Activated naive CD8-positive, alpha-beta T cell treated with anti-CD3 and anti-CD28 coated beads, Interleukin-2, amount 10 ng/mL, durations not matched to agents 7 days and 5 days (primary cell): ENCODE results near the gene ACP6. TPM values are rescaled to one million over a fixed set of nuclear protein-coding genes. Genes with fewer than 3 reads are reported as not detected.
"Not testable (repeated sequence)": the region's sequence is repeated elsewhere in the genome, so short reads cannot be mapped to it uniquely, and the experiment has no call there.

ENCODE experiments used
- ATAC-seq: fragments of 150-1000 bp; cut with Tn5 transposase; one replicate; pipeline ENCODE4 v1.10.0; 2021; ENCODE audit warnings: low read depth, moderate library complexity
- POLR2A ChIA-PET: fragments of 350-600 bp; sonication (Branson Sonifier 250); formaldehyde crosslinking; loops from one replicate; lab custom pipeline; 2021; ENCODE audit warnings: antibody characterized with exemption; lab: Charles Lee
- DNase-seq: peaks from one replicate; pipeline ENCODE4 v3.0.0; 2021
- H3K27ac Mint-ChIP-seq: one replicate; pipeline ENCODE4 v1.8.0; 2022; ENCODE audit warnings: mild to moderate bottlenecking, mixed read lengths
- H3K27me3 Mint-ChIP-seq: one replicate; pipeline ENCODE4 v1.8.0; 2022; ENCODE audit warnings: mild to moderate bottlenecking, moderate library complexity, mixed read lengths
- H3K36me3 Mint-ChIP-seq: one replicate; pipeline ENCODE4 v1.8.0; 2021; ENCODE audit warnings: mild to moderate bottlenecking, mixed read lengths
- H3K4me1 Mint-ChIP-seq: one replicate; pipeline ENCODE4 v1.8.0; 2021; ENCODE audit warnings: mixed read lengths
- H3K4me3 Mint-ChIP-seq: one replicate; pipeline ENCODE4 v1.8.0; 2022; ENCODE audit warnings: mild to moderate bottlenecking, moderate library complexity, mixed read lengths
- H3K9me3 Mint-ChIP-seq: one replicate; pipeline ENCODE4 v1.8.0; 2021; ENCODE audit warnings: mixed read lengths
- total RNA-seq, 2 experiments: library from RNA; stranded (reverse); gene quantifications; one replicate each; pipeline ENCODE4 v1.2.3, GENCODE V29; 2021

Gene ACP6
- total RNA-seq, 2 experiments from 2014 or later: 13.6 to 18.2 TPM

DNA sequence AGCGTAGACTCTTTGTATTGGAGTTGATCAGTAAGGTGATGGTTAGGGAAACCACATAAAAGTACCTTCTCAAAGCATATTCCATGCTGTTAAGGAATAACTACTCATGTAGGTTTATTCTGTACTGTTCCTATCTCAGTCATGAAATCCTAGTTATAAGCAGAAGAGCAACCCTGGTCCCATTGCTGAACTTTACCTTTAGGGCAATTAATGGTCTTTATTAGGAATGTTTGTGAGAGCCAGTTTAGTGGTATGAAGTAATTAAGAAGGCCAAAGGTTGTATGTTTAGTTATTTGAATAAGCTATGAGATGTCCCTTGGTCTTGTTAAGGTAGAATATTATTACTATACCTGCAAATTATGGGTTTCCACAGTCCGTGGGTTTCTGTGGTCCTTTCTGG is 44.0 kb downstream of the ACP6 start:
- POLR2A ChIA-PET: no interaction called here
- no peak overlapping the region for H3K4me3 Mint-ChIP-seq

DNA sequence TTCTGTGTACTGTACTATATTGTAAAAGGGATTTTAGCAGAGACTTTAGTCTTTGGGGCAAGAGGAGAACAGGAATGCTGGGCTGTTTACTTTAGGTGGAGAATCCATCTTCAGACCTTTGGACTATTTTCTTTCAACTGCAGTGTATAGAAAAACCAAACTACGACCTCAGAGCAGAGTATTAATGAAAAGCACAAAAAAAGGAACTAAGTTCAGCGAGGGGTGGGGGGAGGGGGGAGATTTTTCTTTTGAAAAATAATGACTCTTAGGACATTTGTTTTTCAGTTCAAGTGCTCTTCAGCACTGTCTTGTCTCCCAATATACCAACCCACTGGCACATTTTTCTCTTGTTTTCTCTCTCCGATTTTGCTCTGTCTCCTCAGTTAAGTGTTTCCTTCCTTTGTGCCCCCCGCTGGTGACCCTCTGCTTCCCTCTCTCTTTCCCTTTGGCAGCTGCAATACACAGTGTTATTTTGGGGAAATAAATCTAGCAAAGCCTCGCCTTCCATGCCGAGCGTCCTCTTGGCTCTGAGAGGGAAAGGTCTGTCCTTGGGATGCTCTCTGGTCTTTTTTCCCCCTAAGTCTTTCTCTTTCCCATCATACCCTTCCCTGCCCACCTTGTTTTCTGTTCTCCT is 44.8 kb downstream of the ACP6 start:
- no peaks in the 10 kb centered on the region for H3K27me3 Mint-ChIP-seq
- ATAC-seq: no peak
- DNase-seq: no peak
- H3K4me1 Mint-ChIP-seq: peaks cover 17% of the 10 kb centered on the region
- H3K9me3 Mint-ChIP-seq: no peaks in the 10 kb centered on the region
- POLR2A ChIA-PET: no interaction called here
- H3K27ac Mint-ChIP-seq: no peak overlapping the region
- no peak overlapping the region for H3K4me3 Mint-ChIP-seq
- H3K36me3 Mint-ChIP-seq: peaks cover 8% of the 10 kb centered on the region

More for the DNA sequence above, 44.0 kb downstream of the ACP6 start:
- no peaks in the 10 kb centered on the region for H3K9me3 Mint-ChIP-seq
- DNase-seq: no peak
- ATAC-seq: no peak
- H3K36me3 Mint-ChIP-seq: peaks cover 8% of the 10 kb centered on the region
- peaks cover 17% of the 10 kb centered on the region for H3K4me1 Mint-ChIP-seq
- H3K27me3 Mint-ChIP-seq: no peaks in the 10 kb centered on the region
- H3K27ac Mint-ChIP-seq: no peak overlapping the region

DNA sequence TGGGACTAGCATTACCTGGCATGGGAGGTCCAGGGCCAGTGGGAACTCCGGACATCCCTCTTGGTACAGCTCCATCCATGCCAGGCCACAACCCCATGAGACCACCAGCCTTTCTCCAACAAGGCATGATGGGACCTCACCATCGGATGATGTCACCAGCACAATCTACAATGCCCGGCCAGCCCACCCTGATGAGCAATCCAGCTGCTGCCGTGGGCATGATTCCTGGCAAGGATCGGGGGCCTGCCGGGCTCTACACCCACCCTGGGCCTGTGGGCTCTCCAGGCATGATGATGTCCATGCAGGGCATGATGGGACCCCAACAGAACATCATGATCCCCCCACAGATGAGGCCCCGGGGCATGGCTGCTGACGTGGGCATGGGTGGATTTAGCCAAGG is 45.8 kb downstream of the ACP6 start:
- Mint-ChIP-seq H3K36me3 (peaks cover 8% of the 10 kb centered on the region), H3K27ac (no peak overlapping the region), H3K4me3 (no peak overlapping the region), H3K27me3 (no peaks in the 10 kb centered on the region), H3K9me3 (no peaks in the 10 kb centered on the region), H3K4me1 (peaks cover 14% of the 10 kb centered on the region)
- ATAC-seq (no peak), DNase-seq (no peak)
- POLR2A ChIA-PET: no interaction called here

DNA sequence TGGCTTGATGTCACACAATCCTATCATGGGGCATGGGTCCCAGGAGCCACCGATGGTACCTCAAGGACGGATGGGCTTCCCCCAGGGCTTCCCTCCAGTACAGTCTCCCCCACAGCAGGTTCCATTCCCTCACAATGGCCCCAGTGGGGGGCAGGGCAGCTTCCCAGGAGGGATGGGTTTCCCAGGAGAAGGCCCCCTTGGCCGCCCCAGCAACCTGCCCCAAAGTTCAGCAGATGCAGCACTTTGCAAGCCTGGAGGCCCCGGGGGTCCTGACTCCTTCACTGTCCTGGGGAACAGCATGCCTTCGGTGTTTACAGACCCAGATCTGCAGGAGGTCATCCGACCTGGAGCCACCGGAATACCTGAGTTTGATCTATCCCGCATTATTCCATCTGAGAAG is 46.3 kb downstream of the ACP6 start:
- no peak overlapping the region for H3K27ac Mint-ChIP-seq
- no peaks in the 10 kb centered on the region for H3K9me3 Mint-ChIP-seq
- ATAC-seq (no peak), DNase-seq (no peak)
- H3K27me3 Mint-ChIP-seq: no peaks in the 10 kb centered on the region
- H3K36me3 Mint-ChIP-seq: peaks cover 8% of the 10 kb centered on the region
- peaks cover 9% of the 10 kb centered on the region for H3K4me1 Mint-ChIP-seq
- H3K4me3 Mint-ChIP-seq: no peak overlapping the region
- POLR2A ChIA-PET: no interaction called here

DNA sequence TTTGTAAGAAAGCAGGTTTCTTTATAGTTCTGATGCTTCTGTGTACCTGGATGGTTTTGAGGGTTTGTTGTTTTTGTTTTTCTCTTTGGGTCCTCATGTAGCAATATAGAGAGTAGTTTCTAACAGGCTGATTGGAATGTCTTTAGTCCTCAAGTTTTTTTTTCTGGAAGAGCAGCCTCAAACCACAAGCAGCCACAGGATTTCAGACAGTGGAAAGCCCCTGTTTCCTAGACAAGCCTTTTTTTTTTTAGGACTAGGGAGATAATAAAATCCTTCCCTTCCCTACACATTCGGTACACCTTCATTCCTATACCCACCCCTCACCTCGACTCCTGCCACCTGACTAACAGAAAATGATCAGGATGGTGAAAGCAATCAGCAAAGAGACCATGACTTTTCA is 47.6 kb downstream of the ACP6 start:
- no peak for ATAC-seq
- Mint-ChIP-seq H3K27me3 (no peaks in the 10 kb centered on the region), H3K4me3 (no peak overlapping the region), H3K27ac (no peak overlapping the region), H3K36me3 (peaks cover 9% of the 10 kb centered on the region), H3K4me1 (peaks cover 17% of the 10 kb centered on the region), H3K9me3 (no peaks in the 10 kb centered on the region)
- POLR2A ChIA-PET: no interaction called here
- no peak for DNase-seq

DNA sequence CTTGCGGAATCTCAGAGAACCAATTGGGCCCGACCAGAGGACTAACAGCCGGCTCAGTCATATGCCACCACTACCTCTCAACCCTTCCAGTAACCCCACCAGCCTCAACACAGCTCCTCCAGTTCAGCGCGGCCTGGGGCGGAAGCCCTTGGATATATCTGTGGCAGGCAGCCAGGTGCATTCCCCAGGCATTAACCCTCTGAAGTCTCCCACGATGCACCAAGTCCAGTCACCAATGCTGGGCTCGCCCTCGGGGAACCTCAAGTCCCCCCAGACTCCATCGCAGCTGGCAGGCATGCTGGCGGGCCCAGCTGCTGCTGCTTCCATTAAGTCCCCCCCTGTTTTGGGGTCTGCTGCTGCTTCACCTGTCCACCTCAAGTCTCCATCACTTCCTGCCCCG is 49.8 kb downstream of the ACP6 start:
- Mint-ChIP-seq H3K27me3 (no peaks in the 10 kb centered on the region), H3K4me3 (no peak overlapping the region), H3K36me3 (peaks cover 21% of the 10 kb centered on the region), H3K4me1 (peaks cover 24% of the 10 kb centered on the region), H3K9me3 (no peaks in the 10 kb centered on the region), H3K27ac (no peak overlapping the region)
- POLR2A ChIA-PET: no interaction called here
- DNase-seq (no peak), ATAC-seq (no peak)

DNA sequence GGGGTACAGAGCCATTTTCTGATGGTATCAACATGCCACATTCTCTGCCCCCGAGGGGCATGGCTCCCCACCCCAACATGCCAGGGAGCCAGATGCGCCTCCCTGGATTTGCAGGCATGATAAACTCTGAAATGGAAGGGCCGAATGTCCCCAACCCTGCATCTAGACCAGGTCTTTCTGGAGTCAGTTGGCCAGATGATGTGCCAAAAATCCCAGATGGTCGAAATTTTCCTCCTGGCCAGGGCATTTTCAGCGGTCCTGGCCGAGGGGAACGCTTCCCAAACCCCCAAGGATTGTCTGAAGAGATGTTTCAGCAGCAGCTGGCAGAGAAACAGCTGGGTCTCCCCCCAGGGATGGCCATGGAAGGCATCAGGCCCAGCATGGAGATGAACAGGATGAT is 50.6 kb downstream of the ACP6 start:
- Mint-ChIP-seq H3K27me3 (no peaks in the 10 kb centered on the region), H3K9me3 (no peaks in the 10 kb centered on the region), H3K4me1 (peaks cover 25% of the 10 kb centered on the region), H3K27ac (no peak overlapping the region), H3K4me3 (no peak overlapping the region), H3K36me3 (peaks cover 20% of the 10 kb centered on the region)
- ATAC-seq (no peak), DNase-seq (no peak)
- POLR2A ChIA-PET: no interaction called here

DNA sequence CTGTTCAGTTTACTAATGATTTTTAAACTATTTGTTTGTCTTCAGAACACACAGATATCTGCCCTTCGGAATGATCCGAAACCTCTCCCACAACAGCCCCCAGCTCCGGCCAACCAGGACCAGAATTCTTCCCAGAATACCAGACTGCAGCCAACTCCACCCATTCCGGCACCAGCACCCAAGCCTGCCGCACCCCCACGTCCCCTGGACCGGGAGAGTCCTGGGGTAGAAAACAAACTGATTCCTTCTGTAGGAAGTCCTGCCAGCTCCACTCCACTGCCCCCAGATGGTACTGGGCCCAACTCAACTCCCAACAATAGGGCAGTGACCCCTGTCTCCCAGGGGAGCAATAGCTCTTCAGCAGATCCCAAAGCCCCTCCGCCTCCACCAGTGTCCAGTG is 51.6 kb downstream of the ACP6 start:
- H3K4me1 Mint-ChIP-seq: peaks cover 29% of the 10 kb centered on the region
- H3K27ac Mint-ChIP-seq: peak overlapping the region; percentile 37
- H3K4me3 Mint-ChIP-seq: peak overlapping the region; percentile 22
- ATAC-seq (no peak), DNase-seq (no peak)
- H3K36me3 Mint-ChIP-seq: peaks cover 25% of the 10 kb centered on the region
- POLR2A ChIA-PET: no interaction called here
- H3K9me3 Mint-ChIP-seq: no peaks in the 10 kb centered on the region
- no peaks in the 10 kb centered on the region for H3K27me3 Mint-ChIP-seq

DNA sequence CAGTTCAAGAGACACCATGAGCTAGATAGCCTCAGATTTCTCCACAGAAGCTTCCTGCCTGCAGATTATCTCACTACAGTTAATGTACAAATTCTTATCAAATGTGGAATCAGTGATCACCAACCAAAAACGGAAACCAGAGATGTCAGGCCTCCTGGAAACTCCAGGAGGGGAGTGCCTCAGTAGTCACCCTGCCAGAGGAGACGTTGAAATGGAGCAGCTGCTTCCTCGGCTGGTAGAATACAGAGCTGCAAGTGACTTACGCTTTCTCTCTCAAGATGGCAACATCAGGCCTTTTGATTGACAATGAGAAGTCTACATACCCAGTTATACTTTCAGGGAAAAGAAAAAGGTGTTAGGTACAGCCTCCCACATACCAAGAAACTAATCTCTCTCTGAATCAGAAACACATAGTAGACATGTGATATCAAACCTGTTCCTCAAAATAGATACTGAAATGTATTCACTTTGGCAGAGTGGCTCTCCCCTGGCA is 52.2 kb downstream of the ACP6 start:
- Mint-ChIP-seq H3K36me3 (peaks cover 28% of the 10 kb centered on the region), H3K4me3 (peak overlapping the region; percentile 22), H3K27me3 (no peaks in the 10 kb centered on the region), H3K4me1 (peaks cover 29% of the 10 kb centered on the region), H3K9me3 (no peaks in the 10 kb centered on the region), H3K27ac (peak overlapping the region; percentile 37)
- POLR2A ChIA-PET: interaction anchor here (0.7 to 1.1 kb wide), 2 partner anchors 75 to 107 kb away, joined by 3 read pairs; no protein-coding TSS in a partner anchor
- ATAC-seq (peak; percentile 79), DNase-seq (no peak)

DNA sequence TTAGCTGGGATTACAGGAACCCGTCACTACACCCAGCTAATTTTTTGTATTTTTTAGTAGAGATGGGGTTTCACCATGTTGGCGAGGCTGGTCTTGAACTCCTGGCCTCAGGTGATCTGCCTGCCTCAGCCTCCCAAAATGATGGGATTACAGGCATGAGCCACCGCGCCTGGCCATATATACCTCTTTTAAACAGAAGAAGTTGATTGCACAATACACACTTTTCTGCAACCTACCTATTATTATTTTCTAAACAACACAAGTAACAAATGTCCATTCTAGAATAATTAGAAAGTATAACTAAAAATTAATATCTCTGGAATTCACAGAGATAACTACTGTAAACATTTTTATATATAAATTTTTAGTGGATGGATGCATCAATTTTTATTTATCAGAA is 55.4 kb downstream of the ACP6 start:
- ATAC-seq, POLR2A ChIA-PET, H3K27me3 Mint-ChIP-seq, DNase-seq, H3K4me3 Mint-ChIP-seq, H3K9me3 Mint-ChIP-seq, H3K27ac Mint-ChIP-seq: not testable (repeated sequence)
- peaks cover 32% of the 10 kb centered on the region for H3K4me1 Mint-ChIP-seq
- H3K36me3 Mint-ChIP-seq: peaks cover 37% of the 10 kb centered on the region

DNA sequence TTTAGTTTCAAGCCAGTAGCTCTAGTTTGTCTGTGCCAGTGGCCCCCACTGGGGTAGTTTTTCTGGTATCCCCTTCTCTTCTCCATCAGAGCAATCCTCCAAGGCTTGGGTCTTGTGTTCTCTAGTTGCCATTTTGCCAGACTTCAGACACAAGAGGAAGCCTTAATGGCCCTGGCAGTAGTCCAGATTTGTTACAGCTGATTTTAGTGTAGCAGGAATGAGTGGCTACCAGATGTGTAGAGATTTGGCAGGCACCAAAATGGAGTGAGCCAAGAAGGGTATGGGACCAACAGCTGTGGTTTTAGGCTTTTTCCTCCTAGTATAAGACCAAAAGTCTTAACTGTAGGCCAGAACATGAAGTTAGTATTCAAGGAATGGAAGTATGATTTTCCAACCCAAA is 56.8 kb downstream of the ACP6 start:
- POLR2A ChIA-PET: interaction anchor here (1.9 kb wide), 1 partner anchor 72 kb away, joined by 5 read pairs; the partner anchor contains the start of gene BCL9
- ATAC-seq: no peak

DNA sequence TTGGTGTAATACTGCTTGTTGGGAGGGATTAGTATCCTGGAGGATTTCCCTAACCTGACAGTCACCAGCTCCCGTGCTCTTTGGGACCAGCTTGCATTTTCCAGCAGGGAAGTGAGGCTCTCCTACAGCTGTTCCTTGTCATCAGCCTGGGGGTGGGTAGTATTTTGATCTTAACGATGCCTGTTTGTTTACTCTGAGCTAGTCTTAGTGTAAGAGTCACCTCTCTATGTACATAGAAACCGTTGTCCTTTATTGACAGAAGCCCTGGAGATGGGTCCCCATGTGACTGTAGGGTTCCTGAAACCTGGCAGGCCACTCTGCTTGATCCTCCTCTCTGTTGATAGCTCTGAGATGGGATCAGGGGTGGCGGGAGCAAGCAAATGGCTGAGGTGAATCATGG is 58.0 kb downstream of the ACP6 start:
- H3K27me3 Mint-ChIP-seq: no peaks in the 10 kb centered on the region
- peaks cover 45% of the 10 kb centered on the region for H3K36me3 Mint-ChIP-seq
- no peak overlapping the region for H3K27ac Mint-ChIP-seq
- POLR2A ChIA-PET: interaction anchor here (1.9 kb wide), 1 partner anchor 71 kb away, joined by 5 read pairs; the partner anchor contains the start of gene BCL9
- H3K4me3 Mint-ChIP-seq: no peak overlapping the region
- H3K9me3 Mint-ChIP-seq: no peaks in the 10 kb centered on the region
- ATAC-seq: no peak
- H3K4me1 Mint-ChIP-seq: peaks cover 24% of the 10 kb centered on the region
- DNase-seq: no peak

More for the DNA sequence above, 56.8 kb downstream of the ACP6 start:
- Mint-ChIP-seq H3K36me3 (peaks cover 35% of the 10 kb centered on the region), H3K9me3 (no peaks in the 10 kb centered on the region), H3K4me3 (no peak overlapping the region), H3K4me1 (peaks cover 29% of the 10 kb centered on the region), H3K27me3 (no peaks in the 10 kb centered on the region), H3K27ac (no peak overlapping the region)
- no peak for DNase-seq

DNA sequence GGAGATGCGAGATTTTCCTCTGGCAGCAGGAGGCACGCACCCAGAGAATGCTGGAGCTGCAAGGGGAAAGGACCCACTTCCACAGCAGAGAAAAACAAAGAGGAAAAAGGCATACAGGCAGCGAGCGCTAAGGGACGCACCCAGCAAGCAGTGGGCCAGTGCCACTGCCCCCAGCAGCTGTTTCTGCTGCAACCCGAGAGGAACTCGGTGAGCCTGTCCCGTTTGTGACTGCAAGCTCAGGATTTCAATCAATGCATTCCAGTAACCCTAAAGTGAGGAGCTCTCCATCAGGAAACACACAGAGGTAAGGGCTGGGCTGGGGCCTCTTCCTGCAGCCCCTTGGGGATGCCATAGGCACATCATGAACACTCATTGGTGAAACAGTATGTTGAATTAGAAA is 58.7 kb downstream of the ACP6 start:
- no peak overlapping the region for H3K4me3 Mint-ChIP-seq
- POLR2A ChIA-PET: interaction anchor here (1.9 kb wide), 1 partner anchor 70 kb away, joined by 5 read pairs; the partner anchor contains the start of gene BCL9
- H3K4me1 Mint-ChIP-seq: peaks cover 20% of the 10 kb centered on the region
- no peaks in the 10 kb centered on the region for H3K27me3 Mint-ChIP-seq
- no peaks in the 10 kb centered on the region for H3K9me3 Mint-ChIP-seq
- ATAC-seq: no peak
- no peak for DNase-seq
- peaks cover 44% of the 10 kb centered on the region for H3K36me3 Mint-ChIP-seq
- no peak overlapping the region for H3K27ac Mint-ChIP-seq

DNA sequence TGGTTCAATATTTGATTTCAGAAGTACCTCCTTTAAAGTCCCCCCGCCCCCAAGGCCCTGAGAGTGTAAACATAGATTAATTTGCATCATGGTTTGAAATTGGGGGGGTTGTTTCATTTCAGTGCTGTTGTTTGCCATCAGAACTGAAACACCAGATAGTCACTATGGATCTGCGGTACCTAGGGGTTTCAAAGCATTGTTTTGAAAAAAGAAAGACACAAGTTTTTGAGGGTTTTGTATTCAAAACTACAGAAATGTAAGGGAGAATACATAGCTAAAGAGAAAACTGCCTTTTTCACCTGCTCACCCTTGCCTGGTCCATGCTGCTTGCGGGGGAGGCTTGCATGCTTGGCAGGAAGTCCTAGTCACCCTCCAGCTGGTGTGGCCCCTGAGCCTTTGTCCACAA is 59.3 kb downstream of the ACP6 start:
- DNase-seq: no peak
- POLR2A ChIA-PET: no interaction called here
- H3K36me3 Mint-ChIP-seq: peaks cover 47% of the 10 kb centered on the region
- H3K4me3 Mint-ChIP-seq: no peak overlapping the region
- H3K27ac Mint-ChIP-seq: no peak overlapping the region
- no peaks in the 10 kb centered on the region for H3K9me3 Mint-ChIP-seq
- no peak for ATAC-seq
- no peaks in the 10 kb centered on the region for H3K27me3 Mint-ChIP-seq
- peaks cover 20% of the 10 kb centered on the region for H3K4me1 Mint-ChIP-seq
